ENCODE results near the gene MYH10.
"Not testable (repeated sequence)": the region's sequence is repeated elsewhere in the genome, so short reads cannot be mapped to it uniquely, and the experiment has no call there.

The MYH10 gene

DNA sequence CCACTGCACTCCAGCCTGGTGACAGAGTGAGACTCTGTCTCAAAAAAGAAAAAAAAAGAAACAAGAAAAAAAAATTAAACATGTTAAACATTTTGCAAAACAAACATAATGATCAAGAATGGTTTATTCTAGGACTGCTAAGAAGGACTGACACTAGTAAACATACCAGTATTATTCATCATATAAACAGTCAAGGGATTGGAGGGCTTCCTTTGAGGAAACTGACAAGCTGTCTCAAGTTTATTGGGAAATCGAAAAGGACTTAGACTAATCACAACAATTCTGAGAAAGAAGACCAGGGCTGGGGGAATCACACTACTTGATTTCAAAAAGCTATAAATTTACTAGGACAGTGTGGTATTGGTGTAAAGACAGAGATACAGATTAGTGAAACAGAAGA, 75.5 kb downstream of the MYH10 start:
- Histone ChIP-seq H2AFZ (ENCODE audit: low read length) (no peak overlapping the region), H3K79me2 (ENCODE audit: low read length) (no peaks in the 10 kb centered on the region), H3K4me3 (ENCODE audit: low read length) (no peak overlapping the region), H3K27me3 (replicated peaks; ENCODE audit: insufficient read depth, low read length) (no peaks in the 10 kb centered on the region), H3F3A (ENCODE audit: insufficient read depth, low read length) (no peaks in the 10 kb centered on the region), H3K9ac (ENCODE audit: low read length) (no peak overlapping the region), H3K27ac (ENCODE audit: low read length) (no peak overlapping the region), H3K9me3 (replicated peaks; ENCODE audit: insufficient read depth, low read length) (no peaks in the 10 kb centered on the region), H3K4me2 (ENCODE audit: low read depth, low read length) (no peak overlapping the region), H3K4me1 (ENCODE audit: low read length) (no peaks in the 10 kb centered on the region), H3K36me3 (replicated peaks; ENCODE audit: insufficient read depth, low read length) (no peaks in the 10 kb centered on the region; the same call in 1 of the 2 replicates), H4K20me1 (ENCODE audit: insufficient read depth, low read length) (no peaks in the 10 kb centered on the region), H3K9me2 (replicated peaks; ENCODE audit: insufficient read depth, low read length) (no peaks in the 10 kb centered on the region)
- TF ChIP-seq, protein P1, sequence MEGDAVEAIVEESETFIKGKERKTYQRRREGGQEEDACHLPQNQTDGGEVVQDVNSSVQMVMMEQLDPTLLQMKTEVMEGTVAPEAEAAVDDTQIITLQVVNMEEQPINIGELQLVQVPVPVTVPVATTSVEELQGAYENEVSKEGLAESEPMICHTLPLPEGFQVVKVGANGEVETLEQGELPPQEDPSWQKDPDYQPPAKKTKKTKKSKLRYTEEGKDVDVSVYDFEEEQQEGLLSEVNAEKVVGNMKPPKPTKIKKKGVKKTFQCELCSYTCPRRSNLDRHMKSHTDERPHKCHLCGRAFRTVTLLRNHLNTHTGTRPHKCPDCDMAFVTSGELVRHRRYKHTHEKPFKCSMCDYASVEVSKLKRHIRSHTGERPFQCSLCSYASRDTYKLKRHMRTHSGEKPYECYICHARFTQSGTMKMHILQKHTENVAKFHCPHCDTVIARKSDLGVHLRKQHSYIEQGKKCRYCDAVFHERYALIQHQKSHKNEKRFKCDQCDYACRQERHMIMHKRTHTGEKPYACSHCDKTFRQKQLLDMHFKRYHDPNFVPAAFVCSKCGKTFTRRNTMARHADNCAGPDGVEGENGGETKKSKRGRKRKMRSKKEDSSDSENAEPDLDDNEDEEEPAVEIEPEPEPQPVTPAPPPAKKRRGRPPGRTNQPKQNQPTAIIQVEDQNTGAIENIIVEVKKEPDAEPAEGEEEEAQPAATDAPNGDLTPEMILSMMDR (IDR thresholded peaks at IDR 0.05; ENCODE audit: low read length) = no peak
- DNase-seq = no peak

DNA sequence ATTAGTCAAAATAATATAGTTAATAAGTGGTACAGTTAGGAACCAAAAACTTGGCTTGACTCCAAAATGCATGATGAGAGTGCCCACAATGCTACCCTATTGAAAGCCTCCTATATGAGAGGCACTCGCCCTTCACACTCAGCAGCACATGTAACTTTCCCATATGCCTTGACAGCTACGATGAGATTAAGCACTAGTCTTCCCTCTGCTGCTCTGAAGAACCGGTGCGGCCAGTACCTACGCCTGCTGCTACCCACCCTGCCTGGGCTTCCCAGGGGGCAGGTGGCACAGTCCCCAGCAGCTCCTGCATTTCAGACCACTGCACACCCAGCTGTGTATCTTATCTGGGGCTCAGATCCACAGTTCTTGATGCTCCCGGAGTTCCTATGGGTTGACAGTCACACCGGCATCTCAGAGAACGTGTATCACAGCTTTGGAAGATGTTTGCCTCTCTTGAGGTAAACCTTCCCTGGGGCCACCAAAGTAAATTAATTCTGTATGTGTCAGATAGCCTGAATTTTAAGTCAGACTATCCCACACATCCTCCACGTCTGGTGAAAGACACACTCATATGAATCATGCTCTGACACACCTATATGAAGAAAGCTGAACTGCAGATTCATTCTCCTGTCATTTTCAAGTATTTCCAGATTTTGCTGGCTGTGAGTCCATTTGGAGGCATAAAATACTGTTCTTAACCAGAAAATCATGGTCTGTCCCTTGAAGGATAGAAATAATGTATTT, 77.8 kb downstream of the MYH10 start:
- no peak overlapping the region for H3K27ac ChIP-seq (ENCODE audit: low read length)

DNA sequence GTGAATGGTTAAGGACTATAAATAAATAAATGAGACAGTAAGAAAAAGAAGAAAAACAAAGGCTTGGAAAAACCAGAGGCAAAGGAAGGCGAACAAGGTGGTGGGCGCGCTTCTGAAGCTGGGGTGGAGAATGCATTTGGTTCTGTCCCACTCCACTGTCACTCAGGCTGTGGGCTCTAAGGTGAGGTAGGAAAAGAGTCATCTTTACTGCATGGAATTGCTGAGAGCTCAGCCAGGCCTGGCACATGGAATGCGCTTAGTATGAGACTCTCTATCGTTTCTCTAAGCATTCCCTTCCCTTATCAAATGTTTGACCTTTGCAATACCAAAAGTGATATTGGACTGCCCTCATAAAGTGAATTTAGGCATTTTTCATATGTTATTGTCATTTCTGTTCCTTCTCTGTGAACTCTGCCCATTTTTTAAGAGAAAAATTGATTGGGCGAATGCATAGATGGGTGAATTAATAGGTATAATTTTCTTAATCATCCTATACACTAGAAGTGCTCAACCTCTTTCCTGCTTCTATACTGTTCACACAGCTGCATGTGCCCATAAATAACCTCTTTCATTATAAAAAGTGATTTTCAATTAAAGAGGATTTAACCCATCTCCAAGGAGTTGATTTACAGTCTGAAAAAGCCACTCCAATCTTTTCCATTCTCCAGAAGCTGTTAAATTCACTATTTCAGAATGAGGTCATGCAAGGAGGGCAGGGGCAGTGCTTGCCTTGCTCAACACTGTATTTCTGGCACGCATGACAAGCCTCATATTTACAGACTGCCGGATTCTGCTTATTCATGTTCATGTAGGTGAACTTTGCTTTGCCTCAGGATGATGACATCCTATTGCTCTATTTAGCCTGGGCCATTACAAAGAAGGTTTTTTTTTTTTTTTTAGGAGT, 87.7 kb downstream of the MYH10 start:
- Histone ChIP-seq H3K9me2 (replicated peaks; ENCODE audit: insufficient read depth, low read length) (no peaks in the 10 kb centered on the region), H4K20me1 (ENCODE audit: insufficient read depth, low read length) (no peaks in the 10 kb centered on the region), H3K27ac (ENCODE audit: low read length) (no peak overlapping the region), H3K4me2 (ENCODE audit: low read depth, low read length) (no peak overlapping the region), H3F3A (ENCODE audit: insufficient read depth, low read length) (no peaks in the 10 kb centered on the region), H3K4me3 (ENCODE audit: low read length) (no peak overlapping the region), H3K9ac (ENCODE audit: low read length) (no peak overlapping the region), H3K27me3 (replicated peaks; ENCODE audit: insufficient read depth, low read length) (no peaks in the 10 kb centered on the region), H3K36me3 (replicated peaks; ENCODE audit: insufficient read depth, low read length) (no peaks in the 10 kb centered on the region), H2AFZ (ENCODE audit: low read length) (no peak overlapping the region), H3K9me3 (replicated peaks; ENCODE audit: insufficient read depth, low read length) (no peaks in the 10 kb centered on the region), H3K4me1 (ENCODE audit: low read length) (no peaks in the 10 kb centered on the region), H3K79me2 (ENCODE audit: low read length) (no peaks in the 10 kb centered on the region)
- TF ChIP-seq EZH2phosphoT487 (IDR thresholded peaks at IDR 0.05; ENCODE audit: low read length) (no peak), EZH2 (optimal IDR thresholded peaks at IDR 0.05; ENCODE audit: low read depth, low read length) (no peak)
- TF ChIP-seq, protein P1 (IDR thresholded peaks at IDR 0.05; ENCODE audit: low read length) = no peak
- no peak for DNase-seq

More for the DNA sequence above, 77.8 kb downstream of the MYH10 start:
- no peak for DNase-seq
- Histone ChIP-seq H3K36me3 (replicated peaks; ENCODE audit: insufficient read depth, low read length) (no peaks in the 10 kb centered on the region; the same call in 1 of the 2 replicates), H3K9me2 (replicated peaks; ENCODE audit: insufficient read depth, low read length) (no peaks in the 10 kb centered on the region), H3K9me3 (replicated peaks; ENCODE audit: insufficient read depth, low read length) (no peaks in the 10 kb centered on the region), H3K79me2 (ENCODE audit: low read length) (no peaks in the 10 kb centered on the region), H2AFZ (ENCODE audit: low read length) (no peak overlapping the region), H3K4me1 (ENCODE audit: low read length) (no peaks in the 10 kb centered on the region), H3F3A (ENCODE audit: insufficient read depth, low read length) (no peaks in the 10 kb centered on the region), H3K4me3 (ENCODE audit: low read length) (no peak overlapping the region), H4K20me1 (ENCODE audit: insufficient read depth, low read length) (no peaks in the 10 kb centered on the region), H3K4me2 (ENCODE audit: low read depth, low read length) (no peak overlapping the region), H3K27me3 (replicated peaks; ENCODE audit: insufficient read depth, low read length) (no peaks in the 10 kb centered on the region), H3K9ac (ENCODE audit: low read length) (no peak overlapping the region)
- no peak for TF ChIP-seq EZH2 (optimal IDR thresholded peaks at IDR 0.05; ENCODE audit: low read depth, low read length)

DNA sequence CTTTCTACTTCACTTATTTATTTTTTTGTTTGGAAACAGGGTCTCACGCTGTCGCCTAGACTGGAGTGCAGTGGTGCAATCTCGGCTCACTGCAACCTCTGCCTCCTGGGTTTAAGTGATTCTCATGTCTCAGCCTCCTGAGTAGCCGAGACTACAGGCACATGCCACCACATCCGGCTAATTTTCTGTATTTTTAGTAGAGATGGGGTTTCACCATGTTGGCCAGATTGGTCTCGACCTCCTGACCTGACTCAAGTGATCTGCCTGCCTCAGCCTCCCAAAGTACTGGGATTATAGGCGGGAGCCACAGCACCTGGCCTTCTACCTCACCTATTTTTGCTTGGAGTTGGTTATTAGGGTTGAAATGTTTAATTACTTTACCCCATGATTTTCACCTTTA, 90.5 kb downstream of the MYH10 start:
- H3K79me2 ChIP-seq (ENCODE audit: low read length); H3K4me1 ChIP-seq (ENCODE audit: low read length); H2AFZ ChIP-seq (ENCODE audit: low read length); H3K9ac ChIP-seq (ENCODE audit: low read length); H3K36me3 ChIP-seq (replicated peaks; ENCODE audit: insufficient read depth, low read length); H3F3A ChIP-seq (ENCODE audit: insufficient read depth, low read length); H3K27me3 ChIP-seq (replicated peaks; ENCODE audit: insufficient read depth, low read length); H3K4me3 ChIP-seq (ENCODE audit: low read length); H3K9me2 ChIP-seq (replicated peaks; ENCODE audit: insufficient read depth, low read length); H4K20me1 ChIP-seq (ENCODE audit: insufficient read depth, low read length); H3K4me2 ChIP-seq (ENCODE audit: low read depth, low read length); H3K9me3 ChIP-seq (replicated peaks; ENCODE audit: insufficient read depth, low read length); H3K27ac ChIP-seq (ENCODE audit: low read length): not testable (repeated sequence)
- DNase-seq = peak; percentile 19

All from MM.1S (cell line).